HepG2 (cell line): ENCODE measurements around the gene LPCAT4. TPM values are rescaled to one million over a fixed set of nuclear protein-coding genes. Genes with fewer than 3 reads are reported as not detected.

Experiments used
- ATAC-seq: fragments of 200-7000 bp; cut with Tn5 transposase; 3 replicates; pipeline ENCODE4 v1.9.1; 2020; ENCODE audit warnings: mild to moderate bottlenecking, moderate library complexity
- BruUV-seq: library from RNA; stranded (reverse); fragments of 400-500 nt; replicated peaks from 2 replicates; lab custom pipeline; 2021; lab: Mats Ljungman, UMichigan
- CTCF ChIA-PET: fragments of 300-600 bp; formaldehyde crosslinking; extraction: SDS; loops from one replicate; lab custom pipeline; 2021; ENCODE audit warnings: low total read pairs, inconsistent platforms, low intra/inter-chr PET ratio; lab: Yijun Ruan, JAX
- POLR2A ChIA-PET: fragments of 350-600 bp; sonication (Branson Sonifier 250); formaldehyde crosslinking; loops from one replicate; lab custom pipeline; 2020; ENCODE audit warnings: antibody characterized with exemption, inconsistent platforms; lab: Yijun Ruan, JAX
- DNase-seq: peaks from one replicate; pipeline ENCODE4 v3.0.0-alpha.2; 2015; ENCODE audit warnings: low spot score
- FAIRE-seq: peaks from 3 replicates; lab custom pipeline; 2011; peaks lifted over from hg19 to GRCh38; lab: Jason Lieb, UNC
- H2AFZ ChIP-seq: one replicate; pipeline ENCODE4 v1.6.1; 2011; ENCODE audit warnings: low read length, inconsistent platforms
- H3K27ac ChIP-seq: fragments of 300-600 bp; 3 replicates; pipeline ENCODE4 v1.8.0; 2011; ENCODE audit warnings: mixed run types, mild to moderate bottlenecking, mixed read lengths, low read length, inconsistent platforms; ENCODE audit not compliant: insufficient read depth; ENCODE audit errors: extremely low read length
- H3K27me3 ChIP-seq, 2 experiments: fragments of 200-600 bp in 1 of 2; 2 replicates in 1 of 2; 3 replicates in 1 of 2; pipeline versions ENCODE4 v1.6.0 to v1.8.0; 2011; ENCODE audit warnings: low read length in 2 of 2, mild to moderate bottlenecking in 2 of 2, moderate library complexity in 2 of 2, inconsistent platforms in 1 of 2; ENCODE audit not compliant: insufficient read depth in 2 of 2, control insufficient read depth in 1 of 2
- H3K36me3 ChIP-seq, 2 experiments: fragments of 200-600 bp in 1 of 2; replicated peaks in 1 of 2; 2 replicates in 1 of 2; 3 replicates in 1 of 2; pipeline versions ENCODE4 v1.5.1 to v1.8.0; 2011; ENCODE audit warnings: low read length in 2 of 2, inconsistent platforms in 1 of 2; ENCODE audit not compliant: insufficient read depth in 2 of 2, control insufficient read depth in 1 of 2
- H3K4me1 ChIP-seq: 2 replicates; pipeline ENCODE4 v1.5.1; 2012; ENCODE audit warnings: low read length, inconsistent platforms; ENCODE audit not compliant: insufficient read depth
- H3K4me2 ChIP-seq: 2 replicates; pipeline ENCODE4 v1.6.0; 2011; ENCODE audit warnings: low read depth, low read length, inconsistent platforms
- H3K4me3 ChIP-seq, 3 experiments: fragments of 200-600 bp in 1 of 3; sonication (generic), shearing (Covaris generic) in 1 of 3; replicated peaks in 1 of 3; 2 replicates each; pipeline ENCODE4 v1.5.1; 2011 to 2016; ENCODE audit warnings: low read length in 3 of 3, inconsistent platforms in 2 of 3, low read depth in 2 of 3, mild to moderate bottlenecking in 2 of 3, control low read depth in 1 of 3, mixed read lengths in 1 of 3; ENCODE audit not compliant: insufficient read depth in 1 of 3
- H3K79me2 ChIP-seq: one replicate; pipeline ENCODE4 v1.6.1; 2011; ENCODE audit warnings: low read length, inconsistent platforms; ENCODE audit not compliant: insufficient read depth
- H3K9ac ChIP-seq: 2 replicates; pipeline ENCODE4 v1.6.0; 2011; ENCODE audit warnings: mild to moderate bottlenecking, low read depth, low read length, inconsistent platforms; ENCODE audit not compliant: insufficient read depth
- H3K9me3 ChIP-seq: 2 replicates; pipeline ENCODE4 v1.5.1; 2012; ENCODE audit warnings: mild to moderate bottlenecking, low read length
- H4K20me1 ChIP-seq: 2 replicates; pipeline ENCODE4 v1.6.0; 2011; ENCODE audit warnings: inconsistent platforms, mild to moderate bottlenecking, low read length, moderate library complexity; ENCODE audit not compliant: insufficient read depth
- AGO1 ChIP-seq: fragments of 200-400 bp; formaldehyde crosslinking; IDR thresholded peaks from 2 replicates; pipeline ENCODE4 v1.6.1; 2017; ENCODE audit warnings: mild to moderate bottlenecking, low read depth, low read length, moderate library complexity; ENCODE audit not compliant: poor library complexity, severe bottlenecking
- DNMT3B ChIP-seq: conservative IDR thresholded peaks from 2 replicates; pipeline ENCODE4 v1.6.1; 2016; ENCODE audit warnings: missing biosample characterization, control low read depth
- FOXP1 ChIP-seq, 2 experiments: fragments of 450-650 bp in 1 of 2; IDR thresholded peaks; 2 replicates each; pipeline ENCODE4 v1.6.1; 2017 to 2018; ENCODE audit warnings: antibody characterized with exemption in 1 of 2
- GZF1 ChIP-seq: sonication (generic); formaldehyde crosslinking; IDR thresholded peaks from 2 replicates; pipeline ENCODE4 v1.5.1; 2020; ENCODE audit warnings: mild to moderate bottlenecking, missing genetic modification reagents
- HES4 ChIP-seq: sonication (generic); formaldehyde crosslinking; IDR thresholded peaks from 2 replicates; pipeline ENCODE4 v1.9.0; 2021; ENCODE audit warnings: mild to moderate bottlenecking, missing genetic modification reagents, borderline replicate concordance
- NCOR1 ChIP-seq: fragments of 200-600 bp; sonication (generic); IDR thresholded peaks from 2 replicates; pipeline ENCODE4 v1.7.0; 2017; ENCODE audit warnings: antibody characterized with exemption, low read length, borderline replicate concordance
- TARDBP ChIP-seq: sonication (generic); formaldehyde crosslinking; IDR thresholded peaks from 2 replicates; pipeline ENCODE4 v1.8.0; 2022; ENCODE audit warnings: mild to moderate bottlenecking, missing genetic modification reagents
- TGIF2 ChIP-seq: IDR thresholded peaks from 2 replicates; pipeline ENCODE4 v1.6.1; 2016; ENCODE audit warnings: control low read depth, missing compliant biosample characterization
- ZNF180 ChIP-seq: sonication (generic); formaldehyde crosslinking; IDR thresholded peaks from 2 replicates; pipeline ENCODE4 v1.4.0; 2020; ENCODE audit warnings: low read depth, missing genetic modification reagents, borderline replicate concordance
- ZNF367 ChIP-seq: sonication (generic); formaldehyde crosslinking; IDR thresholded peaks from 2 replicates; pipeline ENCODE4 v1.4.0; 2020; ENCODE audit warnings: missing genetic modification reagents, borderline replicate concordance
- ZNF431 ChIP-seq: sonication (generic); formaldehyde crosslinking; IDR thresholded peaks from 2 replicates; pipeline ENCODE4 v1.9.0; 2022; ENCODE audit warnings: missing genetic modification reagents, low read depth, mild to moderate bottlenecking, borderline replicate concordance
- ZNF558 ChIP-seq: sonication (generic); formaldehyde crosslinking; IDR thresholded peaks from 2 replicates; pipeline ENCODE4 v1.9.0; 2022; ENCODE audit warnings: mild to moderate bottlenecking, missing genetic modification reagents, borderline replicate concordance
- ZNF878 ChIP-seq: sonication (generic); formaldehyde crosslinking; IDR thresholded peaks from 2 replicates; pipeline ENCODE4 v1.8.1; 2023; ENCODE audit warnings: mild to moderate bottlenecking, missing genetic modification reagents, moderate library complexity
- WGBS: methylation state at CpG from one replicate; pipeline ENCODE4 v1.1.6; 2017; ENCODE audit warnings: low lambda C conversion rate; 5-methylcytosine and 5-hydroxymethylcytosine counted together
- in situ Hi-C: cut with HindIII; loops from 2 replicates; pipeline ENCODE4 v1.10.0; 2017; ENCODE audit warnings: low pct_unique_long_range_greater_than_20kb; ENCODE audit not compliant: extremely low pct_ligation_motif_present
- intact Hi-C: fragments of 100-400 bp; cut with micrococcal nuclease; formaldehyde crosslinking; loops from one replicate; pipeline ENCODE4 v1.10.0; 2022; ENCODE audit not compliant: unreplicated experiment
- polyA plus RNA-seq, 8 experiments: library from polyadenylated mRNA; depleted of rRNA in 3 of 8; stranded (reverse) in 7 of 8; unstranded in 1 of 8; fragments of >200 nt; fragmentation: Illumina TruSeq in 4 of 8; extraction: Trizol in 4 of 8; gene quantifications; 2 replicates each; pipeline versions ENCODE4 v1.2.1 to v1.2.3, GENCODE V29; 2011 to 2016; ENCODE audit warnings: low read depth in 4 of 8, missing spikeins in 1 of 8, mixed read lengths in 1 of 8; ENCODE audit not compliant: insufficient read depth in 1 of 8
- total RNA-seq, 5 experiments: library from RNA; depleted of rRNA; stranded (reverse); fragments of >200 nt; fragmentation: Illumina TruSeq; extraction: Trizol; gene quantifications; 2 replicates each; pipeline ENCODE4 v1.2.3, GENCODE V29; 2016; ENCODE audit warnings: low read depth in 1 of 5
- TF ChIP-seq, protein P1 (sequence below): sonication (generic); formaldehyde crosslinking; IDR thresholded peaks from 2 replicates; pipeline ENCODE4 v1.5.0; 2020; ENCODE audit warnings: missing genetic modification reagents
- TF ChIP-seq, protein P2 (sequence below): sonication (generic); formaldehyde crosslinking; conservative IDR thresholded peaks from 2 replicates; pipeline ENCODE4 v1.4.0; 2020; ENCODE audit warnings: mild to moderate bottlenecking, missing genetic modification reagents, moderate library complexity

Gene LPCAT4
- total and polyA plus RNA-seq, 2 of the 13 experiments (the other 11 are each of a cell fraction or from before 2014, with no cell fraction given) = 8.1 to 57.1 TPM

DNA sequence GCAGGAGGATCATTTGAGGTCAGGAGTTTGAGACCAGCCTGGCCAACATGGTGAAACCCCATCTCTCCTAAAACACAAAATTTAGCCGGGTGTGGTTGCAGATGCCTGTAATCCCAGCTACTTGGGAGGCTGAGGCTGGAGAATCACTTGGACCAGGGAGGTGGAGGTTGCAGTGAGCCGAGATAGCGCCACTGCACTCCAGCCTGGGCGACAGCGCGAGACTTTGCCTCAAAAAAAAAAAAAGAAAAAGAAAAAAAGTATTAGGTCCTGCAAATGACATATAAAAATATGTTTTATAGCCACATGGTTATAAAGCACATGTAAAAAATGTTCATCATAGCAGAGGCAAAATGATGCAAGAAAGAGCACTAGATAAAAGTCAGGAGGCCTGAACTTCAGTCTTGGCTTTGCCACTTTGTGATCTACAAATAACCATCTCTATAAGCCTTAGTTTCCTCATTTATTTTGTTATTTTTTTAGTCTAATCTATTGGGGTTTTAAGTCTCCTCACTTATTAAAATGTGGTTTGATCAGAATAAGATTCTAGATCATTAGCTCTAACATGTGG, 34.4 kb downstream of the LPCAT4 start:
- FAIRE-seq = no peak
- no TSS peak for BruUV-seq
- DNase-seq = no peak
- no peak overlapping the region for H3K4me2 ChIP-seq
- H3K4me1 ChIP-seq = peaks cover 32% of the 10 kb centered on the region
- no peak overlapping the region for H3K27ac ChIP-seq
- H3K36me3 ChIP-seq = no peaks in the 10 kb centered on the region
- no peak for ATAC-seq
- no peaks in the 10 kb centered on the region; a peak in 1 of 5 replicates for H3K27me3 ChIP-seq
- no peaks in the 10 kb centered on the region for H3K79me2 ChIP-seq
- ChIA-PET POLR2A (interaction anchor here (1.5 kb wide), 1 partner anchor 14 kb away, joined by 4 read pairs; no protein-coding TSS in a partner anchor), CTCF (no interaction called here)
- in situ Hi-C loops = no loop called here
- TF ChIP-seq ZNF431 (CRISPR knock-in tag) (no peak), TARDBP (no peak), ZNF367 (CRISPR knock-in tag) (no peak), TGIF2 (CRISPR knock-in tag) (no peak), GZF1 (CRISPR knock-in tag) (no peak), DNMT3B (no peak)
- TF ChIP-seq, protein P1, sequence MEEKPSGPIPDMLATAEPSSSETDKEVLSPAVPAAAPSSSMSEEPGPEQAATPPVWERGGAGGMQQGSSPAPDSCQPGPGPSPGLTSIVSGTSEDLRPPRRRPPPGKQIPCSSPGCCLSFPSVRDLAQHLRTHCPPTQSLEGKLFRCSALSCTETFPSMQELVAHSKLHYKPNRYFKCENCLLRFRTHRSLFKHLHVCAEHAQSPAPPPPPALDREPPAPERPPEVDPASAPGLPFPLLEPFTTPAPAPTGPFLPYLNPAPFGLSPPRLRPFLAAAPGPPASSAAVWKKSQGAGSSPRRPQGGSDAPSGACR = no peak
- intact Hi-C loops = no loop called here
- H2AFZ ChIP-seq = no peak overlapping the region
- no peaks in the 10 kb centered on the region for H3K9me3 ChIP-seq
- no peaks in the 10 kb centered on the region for H4K20me1 ChIP-seq
- H3K9ac ChIP-seq = no peak overlapping the region
- 91% methylated on average over 6 of the region's 6 CpGs for WGBS
- no peak overlapping the region for H3K4me3 ChIP-seq

DNA sequence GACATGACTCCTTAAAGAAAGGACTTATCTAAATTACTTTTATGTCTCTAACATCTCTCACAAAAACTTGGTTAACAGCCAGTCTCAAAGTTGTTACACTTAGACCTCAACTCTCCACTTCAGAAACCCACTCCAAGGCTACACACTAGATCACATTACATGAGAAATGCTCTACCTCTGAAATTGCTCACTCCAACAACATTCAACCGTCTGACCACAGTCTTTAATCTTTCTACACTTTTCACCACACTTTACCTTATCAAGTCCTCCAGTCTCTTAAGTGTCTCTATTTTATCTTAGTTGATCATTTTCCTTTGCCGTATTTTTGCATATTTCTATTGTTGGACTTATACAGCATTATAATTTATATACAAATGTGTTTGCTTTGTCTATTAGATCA, 35.2 kb downstream of the LPCAT4 start:
- BruUV-seq = no TSS peak
- no peaks in the 10 kb centered on the region for H4K20me1 ChIP-seq
- in situ Hi-C loops (no loop called here), intact Hi-C loops (no loop called here)
- FAIRE-seq (no peak), DNase-seq (no peak), ATAC-seq (no peak)
- ChIA-PET CTCF (no interaction called here), POLR2A (interaction anchor here (1.5 kb wide), 1 partner anchor 13 kb away, joined by 4 read pairs; no protein-coding TSS in a partner anchor)
- H3K27me3 ChIP-seq = no peaks in the 10 kb centered on the region
- H3K4me1 ChIP-seq = peaks cover 28% of the 10 kb centered on the region
- H2AFZ ChIP-seq = no peak overlapping the region
- H3K9me3 ChIP-seq = no peaks in the 10 kb centered on the region
- no peaks in the 10 kb centered on the region for H3K79me2 ChIP-seq
- no peak overlapping the region for H3K27ac ChIP-seq
- 93% methylated on average over 2 of the region's 2 CpGs for WGBS
- H3K36me3 ChIP-seq = no peaks in the 10 kb centered on the region
- H3K4me3 ChIP-seq = no peak overlapping the region
- no peak overlapping the region for H3K4me2 ChIP-seq
- no peak overlapping the region for H3K9ac ChIP-seq
- TF ChIP-seq ZNF878 (CRISPR knock-in tag) = no peak
- no peak for TF ChIP-seq HES4 (CRISPR knock-in tag)
- TF ChIP-seq AGO1 = no peak
- TF ChIP-seq ZNF558 (CRISPR knock-in tag) = no peak
- TF ChIP-seq ZNF180 = no peak
- TF ChIP-seq NCOR1 = no peak
- no peak for TF ChIP-seq FOXP1 (IDR thresholded peaks at IDR 0.05)
- no peak for TF ChIP-seq FOXP1 (CRISPR knock-in tag; IDR thresholded peaks at IDR 0.05)
- TF ChIP-seq, protein P2, sequence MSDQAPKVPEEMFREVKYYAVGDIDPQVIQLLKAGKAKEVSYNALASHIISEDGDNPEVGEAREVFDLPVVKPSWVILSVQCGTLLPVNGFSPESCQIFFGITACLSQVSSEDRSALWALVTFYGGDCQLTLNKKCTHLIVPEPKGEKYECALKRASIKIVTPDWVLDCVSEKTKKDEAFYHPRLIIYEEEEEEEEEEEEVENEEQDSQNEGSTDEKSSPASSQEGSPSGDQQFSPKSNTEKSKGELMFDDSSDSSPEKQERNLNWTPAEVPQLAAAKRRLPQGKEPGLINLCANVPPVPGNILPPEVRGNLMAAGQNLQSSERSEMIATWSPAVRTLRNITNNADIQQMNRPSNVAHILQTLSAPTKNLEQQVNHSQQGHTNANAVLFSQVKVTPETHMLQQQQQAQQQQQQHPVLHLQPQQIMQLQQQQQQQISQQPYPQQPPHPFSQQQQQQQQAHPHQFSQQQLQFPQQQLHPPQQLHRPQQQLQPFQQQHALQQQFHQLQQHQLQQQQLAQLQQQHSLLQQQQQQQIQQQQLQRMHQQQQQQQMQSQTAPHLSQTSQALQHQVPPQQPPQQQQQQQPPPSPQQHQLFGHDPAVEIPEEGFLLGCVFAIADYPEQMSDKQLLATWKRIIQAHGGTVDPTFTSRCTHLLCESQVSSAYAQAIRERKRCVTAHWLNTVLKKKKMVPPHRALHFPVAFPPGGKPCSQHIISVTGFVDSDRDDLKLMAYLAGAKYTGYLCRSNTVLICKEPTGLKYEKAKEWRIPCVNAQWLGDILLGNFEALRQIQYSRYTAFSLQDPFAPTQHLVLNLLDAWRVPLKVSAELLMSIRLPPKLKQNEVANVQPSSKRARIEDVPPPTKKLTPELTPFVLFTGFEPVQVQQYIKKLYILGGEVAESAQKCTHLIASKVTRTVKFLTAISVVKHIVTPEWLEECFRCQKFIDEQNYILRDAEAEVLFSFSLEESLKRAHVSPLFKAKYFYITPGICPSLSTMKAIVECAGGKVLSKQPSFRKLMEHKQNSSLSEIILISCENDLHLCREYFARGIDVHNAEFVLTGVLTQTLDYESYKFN = no peak
